SU-DHL-6 (cell line): ENCODE results near the gene MYO1D.

Source experiments
- EZH2phosphoT487 ChIP-seq: fragments of 200-600 bp; sonication (generic), shearing (Covaris generic); conservative IDR thresholded peaks from 2 replicates; pipeline ENCODE4 v1.6.1; 2018; ENCODE audit warnings: mild to moderate bottlenecking, antibody characterized with exemption, low read length, moderate library complexity, mixed read lengths
- TF ChIP-seq, protein P1 (sequence below): fragments of 200-600 bp; sonication (generic); IDR thresholded peaks from one replicate; pipeline ENCODE4 v1.5.1; 2017; ENCODE audit warnings: antibody characterized with exemption, mild to moderate bottlenecking, low read length, moderate library complexity; ENCODE audit not compliant: insufficient read depth, poor library complexity, severe bottlenecking

DNA sequence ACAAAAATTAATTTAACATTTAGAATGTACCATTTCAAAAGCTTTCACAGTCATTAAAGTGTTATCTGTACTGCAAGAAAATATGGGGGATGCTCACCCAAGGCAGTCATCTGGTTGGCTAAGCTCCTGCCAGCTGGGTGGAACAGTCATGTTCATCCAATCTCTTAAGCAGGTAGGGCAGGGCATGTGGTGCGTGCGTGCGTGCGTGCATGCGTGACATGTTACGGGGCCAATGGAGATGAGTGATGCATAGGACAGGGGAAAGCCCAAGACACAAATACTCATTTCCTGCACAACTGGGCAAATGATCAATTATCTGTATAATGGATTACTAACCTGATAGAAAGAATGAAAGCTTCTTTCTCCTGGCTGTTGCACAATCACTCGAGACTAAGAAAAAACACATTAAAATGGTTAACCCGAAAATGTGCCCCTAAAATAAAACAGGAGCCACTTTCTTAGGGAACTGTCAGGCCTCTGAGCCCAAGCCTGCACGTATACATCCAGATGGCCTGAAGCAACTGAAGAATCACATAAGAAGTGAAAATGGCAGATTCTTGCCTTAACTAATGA is 104.4 kb downstream of the MYO1D start:
- TF ChIP-seq, protein P1, sequence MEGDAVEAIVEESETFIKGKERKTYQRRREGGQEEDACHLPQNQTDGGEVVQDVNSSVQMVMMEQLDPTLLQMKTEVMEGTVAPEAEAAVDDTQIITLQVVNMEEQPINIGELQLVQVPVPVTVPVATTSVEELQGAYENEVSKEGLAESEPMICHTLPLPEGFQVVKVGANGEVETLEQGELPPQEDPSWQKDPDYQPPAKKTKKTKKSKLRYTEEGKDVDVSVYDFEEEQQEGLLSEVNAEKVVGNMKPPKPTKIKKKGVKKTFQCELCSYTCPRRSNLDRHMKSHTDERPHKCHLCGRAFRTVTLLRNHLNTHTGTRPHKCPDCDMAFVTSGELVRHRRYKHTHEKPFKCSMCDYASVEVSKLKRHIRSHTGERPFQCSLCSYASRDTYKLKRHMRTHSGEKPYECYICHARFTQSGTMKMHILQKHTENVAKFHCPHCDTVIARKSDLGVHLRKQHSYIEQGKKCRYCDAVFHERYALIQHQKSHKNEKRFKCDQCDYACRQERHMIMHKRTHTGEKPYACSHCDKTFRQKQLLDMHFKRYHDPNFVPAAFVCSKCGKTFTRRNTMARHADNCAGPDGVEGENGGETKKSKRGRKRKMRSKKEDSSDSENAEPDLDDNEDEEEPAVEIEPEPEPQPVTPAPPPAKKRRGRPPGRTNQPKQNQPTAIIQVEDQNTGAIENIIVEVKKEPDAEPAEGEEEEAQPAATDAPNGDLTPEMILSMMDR, result no peak
- TF ChIP-seq EZH2phosphoT487, result no peak
